OCI-LY1 (cell line): ENCODE measurements around the gene PRRG2.

Source experiments
- H2AFZ ChIP-seq: fragments of 200-600 bp; sonication (generic), shearing (Covaris generic); 2 replicates; pipeline ENCODE4 v1.6.0; 2014; ENCODE audit warnings: antibody characterized with exemption, mild to moderate bottlenecking, low read length
- H3F3A ChIP-seq: fragments of 200-600 bp; sonication (generic), shearing (Covaris generic); 2 replicates; pipeline ENCODE4 v1.6.0; 2014; ENCODE audit warnings: mild to moderate bottlenecking, antibody characterized with exemption, low read length, moderate library complexity; ENCODE audit not compliant: insufficient read depth
- H3K27ac ChIP-seq: fragments of 200-600 bp; sonication (generic); 2 replicates; pipeline ENCODE4 v1.5.1; 2014; ENCODE audit warnings: low read length, mixed run types, mild to moderate bottlenecking, low read depth; ENCODE audit not compliant: poor library complexity, severe bottlenecking
- H3K27me3 ChIP-seq: fragments of 200-600 bp; sonication (generic); 2 replicates; pipeline ENCODE4 v1.6.0; 2014; ENCODE audit warnings: antibody characterized with exemption, mild to moderate bottlenecking, low read length, moderate library complexity; ENCODE audit not compliant: insufficient read depth
- H3K36me3 ChIP-seq: fragments of 200-600 bp; sonication (generic); 2 replicates; pipeline ENCODE4 v1.6.1; 2014; ENCODE audit warnings: mild to moderate bottlenecking, antibody characterized with exemption, low read length, moderate library complexity, mixed read lengths; ENCODE audit not compliant: insufficient read depth
- H3K4me1 ChIP-seq: fragments of 200-600 bp; sonication (generic); 2 replicates; pipeline ENCODE4 v1.5.1; 2014; ENCODE audit warnings: mild to moderate bottlenecking, low read length, moderate library complexity; ENCODE audit not compliant: insufficient read depth, severe bottlenecking
- H3K4me2 ChIP-seq: fragments of 200-600 bp; sonication (generic), shearing (Covaris generic); 2 replicates; pipeline ENCODE4 v1.6.1; 2014; ENCODE audit warnings: low read length
- H3K4me3 ChIP-seq: fragments of 200-600 bp; sonication (generic); 2 replicates; pipeline ENCODE4 v1.5.1; 2014; ENCODE audit warnings: low read length, low read depth, mild to moderate bottlenecking, mixed read lengths; ENCODE audit not compliant: poor library complexity, severe bottlenecking
- H3K79me2 ChIP-seq: fragments of 200-600 bp; shearing (Covaris generic); 2 replicates; pipeline ENCODE4 v1.6.1; 2016; ENCODE audit warnings: mixed run types, low read length, mixed read lengths; ENCODE audit not compliant: insufficient read depth
- H3K9ac ChIP-seq: fragments of 200-600 bp; sonication (generic), shearing (Covaris generic); 2 replicates; pipeline ENCODE4 v1.6.1; 2014; ENCODE audit warnings: mild to moderate bottlenecking, low read length, mixed read lengths
- H3K9me2 ChIP-seq: fragments of 200-600 bp; sonication (generic), shearing (Covaris generic); 2 replicates; pipeline ENCODE4 v1.6.1; 2014; ENCODE audit warnings: low read depth, mild to moderate bottlenecking, low read length, mixed read lengths
- H3K9me3 ChIP-seq: fragments of 200-600 bp; shearing (Covaris generic); 2 replicates; pipeline ENCODE4 v1.6.1; 2014; ENCODE audit warnings: low read length, mixed read lengths
- H4K20me1 ChIP-seq: fragments of 200-600 bp; sonication (generic), shearing (Covaris generic); 2 replicates; pipeline ENCODE4 v1.6.0; 2016; ENCODE audit warnings: mild to moderate bottlenecking, low read length; ENCODE audit not compliant: insufficient read depth
- EZH2 ChIP-seq: fragments of 200-600 bp; sonication (generic), shearing (Covaris generic); IDR thresholded peaks from 2 replicates; pipeline ENCODE4 v1.8.0; 2017; ENCODE audit warnings: borderline replicate concordance, mixed run types, mild to moderate bottlenecking, antibody characterized with exemption, low read length, moderate library complexity, mixed read lengths
- TF ChIP-seq, protein P1 (sequence below): fragments of 200-600 bp; sonication (generic), shearing (Covaris generic); IDR thresholded peaks from 2 replicates; pipeline ENCODE4 v1.5.1; 2017; ENCODE audit warnings: mild to moderate bottlenecking, antibody characterized with exemption, low read length, moderate library complexity, mixed read lengths

The PRRG2 gene

GRCh38 chr19:49544154-49544553 is 37.0 kb upstream of the PRRG2 start:
- Histone ChIP-seq H2AFZ (no peak overlapping the region), H4K20me1 (no peaks in the 10 kb centered on the region), H3K9ac (no peak overlapping the region), H3K9me2 (no peaks in the 10 kb centered on the region), H3K36me3 (no peaks in the 10 kb centered on the region), H3K4me3 (no peak overlapping the region), H3F3A (no peaks in the 10 kb centered on the region), H3K27ac (no peak overlapping the region), H3K27me3 (no peaks in the 10 kb centered on the region), H3K4me2 (no peak overlapping the region), H3K9me3 (no peaks in the 10 kb centered on the region), H3K79me2 (no peaks in the 10 kb centered on the region), H3K4me1 (no peaks in the 10 kb centered on the region)
- TF ChIP-seq EZH2, result no peak
- TF ChIP-seq, protein P1, sequence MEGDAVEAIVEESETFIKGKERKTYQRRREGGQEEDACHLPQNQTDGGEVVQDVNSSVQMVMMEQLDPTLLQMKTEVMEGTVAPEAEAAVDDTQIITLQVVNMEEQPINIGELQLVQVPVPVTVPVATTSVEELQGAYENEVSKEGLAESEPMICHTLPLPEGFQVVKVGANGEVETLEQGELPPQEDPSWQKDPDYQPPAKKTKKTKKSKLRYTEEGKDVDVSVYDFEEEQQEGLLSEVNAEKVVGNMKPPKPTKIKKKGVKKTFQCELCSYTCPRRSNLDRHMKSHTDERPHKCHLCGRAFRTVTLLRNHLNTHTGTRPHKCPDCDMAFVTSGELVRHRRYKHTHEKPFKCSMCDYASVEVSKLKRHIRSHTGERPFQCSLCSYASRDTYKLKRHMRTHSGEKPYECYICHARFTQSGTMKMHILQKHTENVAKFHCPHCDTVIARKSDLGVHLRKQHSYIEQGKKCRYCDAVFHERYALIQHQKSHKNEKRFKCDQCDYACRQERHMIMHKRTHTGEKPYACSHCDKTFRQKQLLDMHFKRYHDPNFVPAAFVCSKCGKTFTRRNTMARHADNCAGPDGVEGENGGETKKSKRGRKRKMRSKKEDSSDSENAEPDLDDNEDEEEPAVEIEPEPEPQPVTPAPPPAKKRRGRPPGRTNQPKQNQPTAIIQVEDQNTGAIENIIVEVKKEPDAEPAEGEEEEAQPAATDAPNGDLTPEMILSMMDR, result no peak

- no peak overlapping the region for H2AFZ ChIP-seq
These were observed 34.1 kb upstream of the PRRG2 start for GRCh38 chr19:49546825-49547565.

DNA sequence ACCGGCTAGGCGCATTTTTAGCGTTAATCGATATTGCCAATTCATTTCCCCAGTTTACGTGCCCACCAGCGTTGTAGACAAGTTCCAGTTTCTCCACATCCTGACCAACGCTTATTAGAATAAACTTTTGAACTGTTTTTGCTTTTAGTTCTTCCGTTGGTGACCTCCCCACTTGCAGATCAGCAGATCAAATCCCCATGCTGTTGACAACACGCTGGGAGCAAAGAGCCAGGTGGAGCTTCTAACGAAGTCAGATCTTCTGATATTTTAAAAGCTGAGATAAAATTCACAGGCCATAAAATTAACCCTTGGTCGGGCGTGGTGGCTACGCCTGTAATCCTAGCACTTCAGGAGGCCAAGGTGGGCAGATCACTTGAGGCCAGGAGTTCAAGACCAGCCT is 32.1 kb upstream of the PRRG2 start:
- no peaks in the 10 kb centered on the region for H3F3A ChIP-seq
- H3K79me2 ChIP-seq, result no peaks in the 10 kb centered on the region
- H3K9ac ChIP-seq, result no peak overlapping the region

More at GRCh38 chr19:49546825-49547565, 34.1 kb upstream of the PRRG2 start:
- H3K36me3 ChIP-seq, result no peaks in the 10 kb centered on the region
- H3F3A ChIP-seq, result no peaks in the 10 kb centered on the region
- no peaks in the 10 kb centered on the region for H3K9me3 ChIP-seq
- no peaks in the 10 kb centered on the region for H3K4me1 ChIP-seq
- no peaks in the 10 kb centered on the region for H3K79me2 ChIP-seq
- no peak for TF ChIP-seq EZH2
- TF ChIP-seq, protein P1, result peak; percentile 91
- H3K4me2 ChIP-seq, result peak overlapping the region; percentile 13; the same call in 1 of the 2 replicates
- no peaks in the 10 kb centered on the region for H4K20me1 ChIP-seq
- H3K27me3 ChIP-seq, result no peaks in the 10 kb centered on the region
- H3K27ac ChIP-seq, result no peak overlapping the region
- H3K9ac ChIP-seq, result no peak overlapping the region
- no peaks in the 10 kb centered on the region for H3K9me2 ChIP-seq
- no peak overlapping the region for H3K4me3 ChIP-seq

More for the DNA sequence above, 32.1 kb upstream of the PRRG2 start:
- H3K27ac ChIP-seq, result no peak overlapping the region
- H3K9me2 ChIP-seq, result no peaks in the 10 kb centered on the region
- H3K4me2 ChIP-seq, result no peak overlapping the region
- TF ChIP-seq, protein P1, result no peak
- TF ChIP-seq EZH2, result no peak
- H2AFZ ChIP-seq, result no peak overlapping the region
- H3K4me3 ChIP-seq, result no peak overlapping the region
- H4K20me1 ChIP-seq, result no peaks in the 10 kb centered on the region
- H3K36me3 ChIP-seq, result peaks cover 5% of the 10 kb centered on the region; the same call in 1 of the 2 replicates
- H3K27me3 ChIP-seq, result no peaks in the 10 kb centered on the region
- no peaks in the 10 kb centered on the region for H3K9me3 ChIP-seq
- no peaks in the 10 kb centered on the region for H3K4me1 ChIP-seq
